Activated B cell treated with CpG ODN at 0.5 μM for 24 hours (primary cell): ENCODE data around the gene MYRIP. TPM values are rescaled to one million over a fixed set of nuclear protein-coding genes. Genes with fewer than 3 reads are reported as not detected.

Source experiments
- ATAC-seq: fragments of 200-7000 bp; cut with Tn5 transposase; one replicate; pipeline ENCODE4 v1.10.0; 2021; ENCODE audit warnings: low read depth, mild to moderate bottlenecking, moderate library complexity
- CTCF ChIA-PET: fragments of 350-600 bp; sonication (Branson Sonifier 250); formaldehyde crosslinking; loops from one replicate; lab custom pipeline; 2021; ENCODE audit warnings: antibody characterized with exemption; lab: Charles Lee
- POLR2A ChIA-PET: fragments of 350-600 bp; sonication (Branson Sonifier 250); formaldehyde crosslinking; loops from one replicate; lab custom pipeline; 2021; ENCODE audit warnings: antibody characterized with exemption; lab: Charles Lee
- DNase-seq: peaks from one replicate; pipeline ENCODE4 v3.0.0; 2022
- H3K27ac Mint-ChIP-seq: one replicate; pipeline ENCODE4 v1.8.0; 2020; ENCODE audit warnings: mixed read lengths
- H3K27me3 Mint-ChIP-seq: one replicate; pipeline ENCODE4 v1.8.0; 2021; ENCODE audit warnings: mixed read lengths
- H3K36me3 Mint-ChIP-seq: one replicate; pipeline ENCODE4 v1.8.0; 2021; ENCODE audit warnings: low read depth, mixed read lengths
- H3K4me1 Mint-ChIP-seq: one replicate; pipeline ENCODE4 v1.8.0; 2021; ENCODE audit warnings: mixed read lengths
- H3K4me3 Mint-ChIP-seq: one replicate; pipeline ENCODE4 v1.8.0; 2020; ENCODE audit warnings: mild to moderate bottlenecking, mixed read lengths
- H3K9me3 Mint-ChIP-seq: one replicate; pipeline ENCODE4 v1.8.0; 2020; ENCODE audit warnings: mixed read lengths
- intact Hi-C: fragments of 100-400 bp; cut with micrococcal nuclease; formaldehyde crosslinking; loops from one replicate; pipeline ENCODE4 v1.15.1; 2024
- total RNA-seq: library from RNA; stranded (reverse); gene quantifications from 2 replicates; pipeline ENCODE4 v1.2.3, GENCODE V29; 2022
- TF ChIP-seq, protein P1 (sequence below): fragments of 200-600 bp; IDR thresholded peaks from one replicate; pipeline ENCODE4 v1.8.0; 2022; ENCODE audit warnings: antibody characterized with exemption, mild to moderate bottlenecking

MYRIP gene
- total RNA-seq, 1 donor from 2014 or later, result 0.20 TPM

GRCh38 chr3:40196966-40197365, 387.6 kb downstream of the MYRIP start:
- no peak overlapping the region for H3K27ac Mint-ChIP-seq
- ChIA-PET POLR2A (no interaction called here), CTCF (no interaction called here)
- intact Hi-C loops, result no loop called here
- H3K36me3 Mint-ChIP-seq, result no peaks in the 10 kb centered on the region
- no peaks in the 10 kb centered on the region for H3K9me3 Mint-ChIP-seq
- TF ChIP-seq, protein P1, sequence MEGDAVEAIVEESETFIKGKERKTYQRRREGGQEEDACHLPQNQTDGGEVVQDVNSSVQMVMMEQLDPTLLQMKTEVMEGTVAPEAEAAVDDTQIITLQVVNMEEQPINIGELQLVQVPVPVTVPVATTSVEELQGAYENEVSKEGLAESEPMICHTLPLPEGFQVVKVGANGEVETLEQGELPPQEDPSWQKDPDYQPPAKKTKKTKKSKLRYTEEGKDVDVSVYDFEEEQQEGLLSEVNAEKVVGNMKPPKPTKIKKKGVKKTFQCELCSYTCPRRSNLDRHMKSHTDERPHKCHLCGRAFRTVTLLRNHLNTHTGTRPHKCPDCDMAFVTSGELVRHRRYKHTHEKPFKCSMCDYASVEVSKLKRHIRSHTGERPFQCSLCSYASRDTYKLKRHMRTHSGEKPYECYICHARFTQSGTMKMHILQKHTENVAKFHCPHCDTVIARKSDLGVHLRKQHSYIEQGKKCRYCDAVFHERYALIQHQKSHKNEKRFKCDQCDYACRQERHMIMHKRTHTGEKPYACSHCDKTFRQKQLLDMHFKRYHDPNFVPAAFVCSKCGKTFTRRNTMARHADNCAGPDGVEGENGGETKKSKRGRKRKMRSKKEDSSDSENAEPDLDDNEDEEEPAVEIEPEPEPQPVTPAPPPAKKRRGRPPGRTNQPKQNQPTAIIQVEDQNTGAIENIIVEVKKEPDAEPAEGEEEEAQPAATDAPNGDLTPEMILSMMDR, result no peak
- no peaks in the 10 kb centered on the region for H3K27me3 Mint-ChIP-seq
- H3K4me3 Mint-ChIP-seq, result no peak overlapping the region
- no peaks in the 10 kb centered on the region for H3K4me1 Mint-ChIP-seq
- ATAC-seq (no peak), DNase-seq (no peak)

DNA sequence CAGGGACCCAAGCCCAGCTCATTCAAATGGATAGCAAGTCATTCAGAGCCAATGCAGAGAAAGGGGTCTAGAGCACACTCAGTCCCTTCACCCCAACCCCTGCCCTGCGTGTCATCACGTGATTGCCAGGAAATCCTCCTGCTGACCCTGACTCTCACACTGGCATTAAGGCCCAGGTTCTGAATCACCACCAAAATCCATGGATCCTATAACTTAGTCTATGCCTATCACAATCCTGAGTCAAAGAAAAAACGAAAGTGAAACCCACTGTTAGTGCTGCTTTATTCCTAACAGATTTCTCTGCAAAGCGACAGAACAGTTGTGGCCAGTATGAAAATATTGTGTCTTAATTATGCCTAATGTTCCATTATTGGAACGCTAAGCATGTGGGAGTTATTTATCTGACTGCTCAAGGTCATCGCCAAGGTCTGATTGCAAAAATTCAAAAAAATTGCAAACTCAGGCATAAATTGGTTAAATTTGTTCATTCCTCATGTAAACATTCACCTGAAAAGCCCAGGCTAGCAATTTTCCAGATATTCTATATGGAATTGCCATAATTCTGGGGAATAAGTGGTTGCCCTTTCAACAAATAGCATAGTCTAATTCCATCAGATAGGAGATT, 391.4 kb downstream of the MYRIP start:
- no peaks in the 10 kb centered on the region for H3K27me3 Mint-ChIP-seq
- no peak overlapping the region for H3K4me3 Mint-ChIP-seq
- no peak overlapping the region for H3K27ac Mint-ChIP-seq
- H3K36me3 Mint-ChIP-seq, result no peaks in the 10 kb centered on the region
- H3K4me1 Mint-ChIP-seq, result no peaks in the 10 kb centered on the region
- DNase-seq, result no peak
- CTCF ChIA-PET, result no interaction called here
- intact Hi-C loops, result no loop called here
- no peak for ATAC-seq
- TF ChIP-seq, protein P1, result no peak
- no peaks in the 10 kb centered on the region for H3K9me3 Mint-ChIP-seq
- POLR2A ChIA-PET, result no interaction called here

DNA sequence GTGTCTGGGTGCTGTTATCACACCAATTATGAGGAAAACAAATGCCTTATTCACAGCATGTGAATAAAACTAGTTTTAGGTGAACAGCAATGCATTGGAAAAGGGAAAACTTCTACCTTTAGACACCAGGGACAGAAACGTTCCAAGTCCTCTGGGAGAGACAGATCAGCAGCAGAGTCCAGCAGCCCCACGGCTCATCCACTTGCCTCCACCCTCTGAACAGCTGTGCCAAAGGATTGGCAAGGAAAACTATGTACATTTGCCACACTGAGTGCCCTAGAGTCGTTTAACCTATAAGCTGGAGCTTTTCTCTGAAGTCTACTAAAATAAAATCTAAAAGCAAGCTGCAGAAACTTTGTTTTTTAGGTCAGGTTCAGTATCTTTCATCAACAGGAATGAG, 392.4 kb downstream of the MYRIP start:
- H3K27me3 Mint-ChIP-seq, result no peaks in the 10 kb centered on the region
- ChIA-PET CTCF (interaction anchor here (1.2 kb wide), 1 partner anchor 10 kb away, joined by 3 read pairs; no protein-coding TSS in a partner anchor), POLR2A (no interaction called here)
- TF ChIP-seq, protein P1, result no peak
- no peak overlapping the region for H3K4me3 Mint-ChIP-seq
- ATAC-seq, result no peak
- no peak for DNase-seq
- H3K36me3 Mint-ChIP-seq, result no peaks in the 10 kb centered on the region
- H3K4me1 Mint-ChIP-seq, result no peaks in the 10 kb centered on the region
- intact Hi-C loops, result no loop called here
- no peaks in the 10 kb centered on the region for H3K9me3 Mint-ChIP-seq
- no peak overlapping the region for H3K27ac Mint-ChIP-seq

DNA sequence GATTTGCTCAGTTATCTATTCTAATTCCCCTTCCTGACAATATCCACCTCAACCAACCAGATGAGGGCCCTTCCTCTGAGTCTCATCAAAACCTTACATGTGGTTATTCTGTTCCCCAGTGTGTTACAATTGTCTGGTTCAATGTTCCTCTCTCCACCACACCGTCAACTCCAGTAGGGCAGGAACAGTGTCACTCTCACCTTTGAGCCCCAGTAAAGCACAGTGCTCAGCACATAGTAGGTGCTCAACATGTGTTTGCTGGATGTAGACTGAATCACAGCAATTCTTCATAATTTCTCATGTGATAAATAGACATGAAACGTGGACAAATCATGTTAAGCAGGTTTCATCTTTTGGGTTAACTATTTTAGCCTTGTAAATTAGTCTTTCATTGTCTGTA, 397.1 kb downstream of the MYRIP start:
- DNase-seq, result no peak
- H3K27ac Mint-ChIP-seq, result no peak overlapping the region
- H3K4me3 Mint-ChIP-seq, result no peak overlapping the region
- ChIA-PET CTCF (no interaction called here), POLR2A (no interaction called here)
- no peaks in the 10 kb centered on the region for H3K27me3 Mint-ChIP-seq
- TF ChIP-seq, protein P1, result no peak
- H3K4me1 Mint-ChIP-seq, result no peaks in the 10 kb centered on the region
- no peaks in the 10 kb centered on the region for H3K36me3 Mint-ChIP-seq
- no peaks in the 10 kb centered on the region for H3K9me3 Mint-ChIP-seq
- ATAC-seq, result no peak
- intact Hi-C loops, result no loop called here

- CTCF ChIA-PET, result no interaction called here
Measured at GRCh38 chr3:40207796-40208195, 398.4 kb downstream of the MYRIP start.

More at GRCh38 chr3:40207796-40208195, 398.4 kb downstream of the MYRIP start:
- TF ChIP-seq, protein P1, result no peak
- POLR2A ChIA-PET, result no interaction called here
- Mint-ChIP-seq H3K9me3 (no peaks in the 10 kb centered on the region), H3K4me1 (no peaks in the 10 kb centered on the region), H3K36me3 (no peaks in the 10 kb centered on the region), H3K4me3 (no peak overlapping the region), H3K27ac (no peak overlapping the region), H3K27me3 (no peaks in the 10 kb centered on the region)
- intact Hi-C loops, result no loop called here
- ATAC-seq (no peak), DNase-seq (no peak)
